HG03064 (cell line): ENCODE results near the gene ANKRD13B.

Experiments
- ATAC-seq: cut with Tn5 transposase; IDR thresholded peaks from one replicate; pipeline ENCODE4 v1.9.1; 2021; ENCODE audit warnings: low read depth; ENCODE audit not compliant: unreplicated experiment

Gene ANKRD13B

GRCh38 chr17:29615492-29616299 is 22.8 kb downstream of the ANKRD13B start:
- no peak for ATAC-seq

GRCh38 chr17:29616300-29617048 is 23.5 kb downstream of the ANKRD13B start:
- ATAC-seq = no peak

- no peak for ATAC-seq
These were observed 24.2 kb downstream of the ANKRD13B start for GRCh38 chr17:29617125-29617480.

GRCh38 chr17:29617481-29618271 is 24.7 kb downstream of the ANKRD13B start:
- no peak for ATAC-seq

- ATAC-seq = no peak
These were observed 25.5 kb downstream of the ANKRD13B start for GRCh38 chr17:29618272-29619065.

GRCh38 chr17:29619251-29619650 is 26.3 kb downstream of the ANKRD13B start:
- ATAC-seq = no peak

- no peak for ATAC-seq
These were observed 27.3 kb downstream of the ANKRD13B start for GRCh38 chr17:29620271-29620670.

GRCh38 chr17:29620779-29621500 is 28.0 kb downstream of the ANKRD13B start:
- no peak for ATAC-seq

- no peak for ATAC-seq
These were observed 28.8 kb downstream of the ANKRD13B start for GRCh38 chr17:29621751-29622194.

- ATAC-seq = peak; percentile 50
These were observed 29.7 kb downstream of the ANKRD13B start, which contains the start of gene CORO6 for GRCh38 chr17:29622337-29623282. CORO6 (minus strand) TSS chr17:29622912; CDS start chr17:29621421, 1,491 bp downstream.

- no peak for ATAC-seq
These were observed 30.3 kb downstream of the ANKRD13B start for GRCh38 chr17:29623283-29623647.

GRCh38 chr17:29624586-29624985 is 31.7 kb downstream of the ANKRD13B start:
- no peak for ATAC-seq

GRCh38 chr17:29625037-29625750 is 32.3 kb downstream of the ANKRD13B start:
- ATAC-seq = no peak

- ATAC-seq = no peak
These were observed 35.0 kb downstream of the ANKRD13B start for GRCh38 chr17:29627951-29628350.

GRCh38 chr17:29628644-29629043 is 35.7 kb downstream of the ANKRD13B start:
- ATAC-seq = no peak

- no peak for ATAC-seq
These were observed 36.9 kb downstream of the ANKRD13B start for GRCh38 chr17:29629839-29630238.

GRCh38 chr17:29630630-29631193 is 37.8 kb downstream of the ANKRD13B start:
- no peak for ATAC-seq
